GM10266 (cell line): ENCODE measurements around the gene SPRR2F.
"Not testable (repeated sequence)": the region's sequence is repeated elsewhere in the genome, so short reads cannot be mapped to it uniquely, and the experiment has no call there.

ENCODE experiments used
- DNase-seq: peaks from one replicate; pipeline ENCODE4 v3.0.0; 2012; ENCODE audit errors: extremely low spot score
- CTCF ChIP-seq: IDR thresholded peaks from 2 replicates; pipeline ENCODE4 v1.5.1; 2012; ENCODE audit warnings: mild to moderate bottlenecking, low read depth; ENCODE audit not compliant: control insufficient read depth, insufficient read depth; ENCODE audit errors: missing control alignments

SPRR2F gene

GRCh38 chr1:153113416-153113815 lies at the start of gene SPRR2F:
Gene SPRR2F (minus strand): TSS chr1:153113516. CDS start chr1:153112733, 783 bp downstream.
- TF ChIP-seq CTCF = no peak
- no peak for DNase-seq

GRCh38 chr1:153155541-153155940 lies 42.2 kb upstream of the SPRR2F start:
- no peak for DNase-seq
- no peak for TF ChIP-seq CTCF

- no peak for TF ChIP-seq CTCF
Measured at GRCh38 chr1:153152481-153152880, 39.2 kb upstream of the SPRR2F start.

GRCh38 chr1:153150846-153151245 lies 37.5 kb upstream of the SPRR2F start, which contains the start of gene SPRR2G:
Gene SPRR2G (minus strand): TSS chr1:153150890. CDS start chr1:153150110, 780 bp downstream.
- TF ChIP-seq CTCF = no peak
- no peak for DNase-seq

More at GRCh38 chr1:153152481-153152880, 39.2 kb upstream of the SPRR2F start:
- DNase-seq = no peak

- TF ChIP-seq CTCF = no peak
- no peak for DNase-seq
Measured at GRCh38 chr1:153141377-153141776, 28.1 kb upstream of the SPRR2F start.

GRCh38 chr1:153140484-153140883 lies 27.2 kb upstream of the SPRR2F start:
- no peak for DNase-seq
- no peak for TF ChIP-seq CTCF

GRCh38 chr1:153133743-153134142 lies 20.4 kb upstream of the SPRR2F start:
- no peak for DNase-seq
- TF ChIP-seq CTCF = no peak

GRCh38 chr1:153133267-153133666 lies 20.0 kb upstream of the SPRR2F start:
- TF ChIP-seq CTCF = no peak
- DNase-seq = no peak

GRCh38 chr1:153128688-153129087 lies 15.4 kb upstream of the SPRR2F start:
- DNase-seq = not testable (repeated sequence)
